Mucosa of descending colon (tissue), 3 donors: ENCODE data around the gene HTR3A. TPM values are rescaled to one million over a fixed set of nuclear protein-coding genes. Genes with fewer than 3 reads are reported as not detected.

ENCODE experiments used
- ATAC-seq: fragments of 200-7000 bp; cut with Tn5 transposase; one replicate; pipeline ENCODE4 v1.9.1; 2020; ENCODE audit warnings: mild to moderate bottlenecking, moderate library complexity
- DNase-seq, 3 donors: peaks; one replicate each; pipeline ENCODE4 v3.0.0-alpha.2; 2020
- H3K36me3 ChIP-seq: fragments of 200-600 bp; one replicate; pipeline ENCODE4 v1.8.0; 2021; ENCODE audit warnings: low read depth, mild to moderate bottlenecking
- H3K4me1 ChIP-seq: fragments of 200-600 bp; one replicate; pipeline ENCODE4 v1.8.0; 2021; ENCODE audit warnings: low read depth, mild to moderate bottlenecking
- H3K4me3 ChIP-seq: fragments of 200-600 bp; one replicate; pipeline ENCODE4 v1.8.0; 2021; ENCODE audit warnings: mild to moderate bottlenecking
- H3K9me3 ChIP-seq: fragments of 200-600 bp; one replicate; pipeline ENCODE4 v1.8.0; 2021; ENCODE audit warnings: mild to moderate bottlenecking
- CTCF ChIP-seq: fragments of 200-600 bp; IDR thresholded peaks from one replicate; pipeline ENCODE4 v1.8.0; 2022; ENCODE audit warnings: antibody characterized with exemption, mild to moderate bottlenecking
- intact Hi-C, 2 donors: fragments of 100-400 bp; cut with DNase I in 1 of 2; cut with micrococcal nuclease in 1 of 2; formaldehyde crosslinking; loops; one replicate each; pipeline versions ENCODE4 v1.11.0 to v1.11.1; 2022; cut with DNase I, micrococcal nuclease
- total RNA-seq, 3 donors: library from RNA; stranded (reverse); fragmentation: NEBNext Ultra II Directional in 2 of 3; extraction: Animal tissue kit (Norgen Biotek cat#: 25700) in 2 of 3; gene quantifications; one replicate each; pipeline versions ENCODE4 v1.2.1 to v1.2.4, GENCODE V29; 2021 to 2023
- donor health status: DM: no; HTN: no; CAD: no; lungs with moderate emphysema.
- donor health status: DM: no; HTN: no; CAD: no.
- donor health status: DM: no; HTN: yes; CAD: no.

Gene HTR3A
- total RNA-seq, 3 donors from 2014 or later: 0.17 to 4.1 TPM; not detected in 1

- DNase-seq (no peak), ATAC-seq (no peak)
- H3K4me1 ChIP-seq: no peaks in the 10 kb centered on the region
- H3K4me3 ChIP-seq: no peak overlapping the region
- H3K9me3 ChIP-seq: no peaks in the 10 kb centered on the region
- intact Hi-C loops: loop anchor here in 1 of 2 donors (10.0 kb wide), 1 partner anchor 272 kb away; no protein-coding TSS in a partner anchor
- H3K36me3 ChIP-seq: no peaks in the 10 kb centered on the region
- no peak for TF ChIP-seq CTCF
Observed at GRCh38 chr11:113992459-113993110, 17.7 kb downstream of the HTR3A start.

- Histone ChIP-seq H3K4me3 (no peak overlapping the region), H3K4me1 (no peaks in the 10 kb centered on the region), H3K36me3 (no peaks in the 10 kb centered on the region), H3K9me3 (no peaks in the 10 kb centered on the region)
- ATAC-seq: peak; percentile 47
- TF ChIP-seq CTCF: peak; percentile 44
- peak in 2 of 3 donors; percentile 35 to 41 for DNase-seq
- intact Hi-C loops: loop anchor here in 1 of 2 donors (10.0 kb wide), 1 partner anchor 270 kb away; no protein-coding TSS in a partner anchor
Observed at GRCh38 chr11:113994077-113994954, 19.4 kb downstream of the HTR3A start.

- Histone ChIP-seq H3K4me3 (no peak overlapping the region), H3K9me3 (no peaks in the 10 kb centered on the region), H3K36me3 (no peaks in the 10 kb centered on the region), H3K4me1 (no peaks in the 10 kb centered on the region)
- intact Hi-C loops: loop anchor here in 1 of 2 donors (10.0 kb wide), 1 partner anchor 267 kb away; no protein-coding TSS in a partner anchor
- DNase-seq (no peak), ATAC-seq (no peak)
- no peak for TF ChIP-seq CTCF
Observed at GRCh38 chr11:113997473-113997872, 22.6 kb downstream of the HTR3A start.

- Histone ChIP-seq H3K4me1 (no peaks in the 10 kb centered on the region), H3K9me3 (no peaks in the 10 kb centered on the region), H3K36me3 (no peaks in the 10 kb centered on the region), H3K4me3 (no peak overlapping the region)
- no peak for DNase-seq
- TF ChIP-seq CTCF: no peak
- ATAC-seq: no peak
- intact Hi-C loops: loop anchor here in 1 of 2 donors (10.0 kb wide), 1 partner anchor 266 kb away; no protein-coding TSS in a partner anchor
Observed at GRCh38 chr11:113998574-113998973, 23.7 kb downstream of the HTR3A start.

GRCh38 chr11:114000526-114000925, 25.6 kb downstream of the HTR3A start:
- DNase-seq (no peak), ATAC-seq (no peak)
- H3K36me3 ChIP-seq: no peaks in the 10 kb centered on the region
- no peaks in the 10 kb centered on the region for H3K4me1 ChIP-seq
- TF ChIP-seq CTCF: no peak
- no peak overlapping the region for H3K4me3 ChIP-seq
- intact Hi-C loops: no loop called here
- H3K9me3 ChIP-seq: no peaks in the 10 kb centered on the region
